ENCODE results near the gene B4GALT2. TPM values are rescaled to one million over a fixed set of nuclear protein-coding genes. Genes with fewer than 3 reads are reported as not detected.

Gene B4GALT2
- total and polyA plus RNA-seq, 7 experiments from 2014 or later: 0.49 to 16.9 (median 1.6) TPM; not detected in 2

DNA sequence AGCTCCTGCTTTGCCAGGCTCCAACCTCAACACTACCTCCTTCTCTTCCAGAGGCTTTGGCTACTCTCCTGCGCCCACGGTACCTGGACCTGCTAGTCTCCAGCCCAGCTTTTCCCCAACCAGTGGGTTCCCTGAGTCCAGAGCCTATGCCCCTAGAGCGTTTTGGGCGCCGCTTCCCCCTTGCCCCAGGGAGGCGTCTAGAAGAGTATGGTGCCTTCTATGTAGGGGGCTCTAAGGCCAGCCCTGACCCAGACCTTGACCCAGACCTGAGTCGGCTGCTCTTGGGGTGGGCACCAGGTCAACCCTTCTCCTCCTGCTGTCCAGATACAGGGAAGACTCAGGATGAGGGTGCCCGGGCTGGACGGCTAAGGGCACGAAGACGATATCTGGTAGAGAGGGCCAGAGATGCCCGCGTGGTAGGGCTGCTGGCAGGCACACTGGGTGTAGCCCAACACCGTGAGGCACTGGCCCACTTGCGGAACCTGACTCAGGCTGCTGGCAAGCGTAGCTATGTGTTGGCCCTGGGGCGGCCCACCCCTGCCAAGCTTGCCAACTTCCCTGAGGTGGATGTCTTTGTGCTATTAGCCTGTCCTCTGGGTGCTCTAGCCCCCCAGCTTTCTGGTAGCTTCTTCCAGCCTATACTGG, 7.6 kb upstream of the B4GALT2 start:
- intact Hi-C loops (cut with micrococcal nuclease): loop anchor here (5.0 to 10.0 kb wide), 5 partner anchors 267 to 1713 kb away; partner anchors contain the start of genes ELOVL1 (in 1 of the 2), GPBP1L1 (in 1 of the 2), NASP (in 1 of the 2) and ST3GAL3 (in 1 of the 2)
- ChIA-PET POLR2A (interaction anchor here (1.6 to 2.1 kb wide), 2 partner anchors 26 to 29 kb away, joined by 3 to 9 read pairs; no protein-coding TSS in a partner anchor), CTCF (interaction anchor here (0.6 kb wide), 1 partner anchor 815 kb away, joined by 3 read pairs; no protein-coding TSS in a partner anchor)
- ATAC-seq (no peak), DNase-seq (no peak)
- peaks cover 0 to 21% (median 0%) of the 10 kb centered on the region in 3 experiments for H3K36me3 ChIP-seq (ENCODE audit: control insufficient read depth in 2 of 3, insufficient read depth in 3 of 3, low read length in 3 of 3)
- no peaks in the 10 kb centered on the region for H3K27me3 ChIP-seq (ENCODE audit: control insufficient read depth in 2 of 2, insufficient read depth in 2 of 2, low read length in 2 of 2)
- H3K4me3 Mint-ChIP-seq: peak overlapping the region; percentile 93 to 97 (median 95)
- peaks cover 0 to 1% (median 0%) of the 10 kb centered on the region in 11 donors for H3K9me3 Mint-ChIP-seq
- H3K4me1 Mint-ChIP-seq: peaks cover 33 to 51% (median 42%) of the 10 kb centered on the region in 7 donors
- H3K4me1 ChIP-seq (ENCODE audit: control insufficient read depth in 2 of 2, insufficient read depth in 2 of 2, low read length in 2 of 2): peaks cover 22 to 28% of the 10 kb centered on the region in 2 donors
- no peaks in the 10 kb centered on the region for H3K9me3 ChIP-seq (ENCODE audit: control insufficient read depth in 2 of 3, low read length in 3 of 3)
- no peaks in the 10 kb centered on the region for H3K27me3 Mint-ChIP-seq
- H3K4me3 ChIP-seq (ENCODE audit: low read length): no peak overlapping the region
- peak overlapping the region in 2 of 9 donors; percentile 10 to 13 for H3K27ac Mint-ChIP-seq
- H3K36me3 Mint-ChIP-seq: peaks cover 0 to 6% (median 2%) of the 10 kb centered on the region in 5 donors
- no peak overlapping the region for H3K27ac ChIP-seq (ENCODE audit: low read depth, low read length)

DNA sequence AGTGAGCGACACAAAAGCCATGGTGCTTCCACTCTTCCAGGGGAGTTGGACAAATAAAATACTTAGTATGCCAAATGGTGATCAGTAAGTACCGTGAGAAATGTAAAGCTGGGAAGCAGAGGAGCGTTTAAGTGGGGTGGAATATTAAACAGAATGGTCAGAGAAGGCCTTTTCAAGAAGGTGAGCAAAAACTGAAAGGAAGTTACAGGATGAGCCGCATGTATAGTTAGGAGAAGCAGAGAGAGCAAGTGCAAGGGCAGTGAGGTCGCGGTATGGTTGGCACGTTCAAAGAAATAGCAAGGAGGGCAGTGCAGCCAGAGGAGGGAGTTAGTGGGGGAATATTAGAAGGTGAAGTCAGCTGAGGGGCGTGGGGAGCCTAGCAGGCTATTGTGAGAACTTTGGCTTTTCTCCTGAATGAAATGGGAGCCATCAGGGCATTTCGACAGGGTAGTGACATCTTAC, 5.0 kb upstream of the B4GALT2 start:
- peak overlapping the region; percentile 93 for H3K4me3 ChIP-seq (ENCODE audit: low read length)
- intact Hi-C loops (cut with micrococcal nuclease): loop anchor here (1.0 to 10.0 kb wide), 13 partner anchors 17 to 1711 kb away; partner anchors contain the start of genes CCDC24 (in 2 of the 2), IPO13 (in 2 of the 2), ST3GAL3 (in 2 of the 2) and C1orf50 (in 1 of the 2)
- POLR2A ChIA-PET: interaction anchor here (0.6 to 3.8 kb wide), 2 partner anchors 27 to 1580 kb away, joined by 3 to 23 read pairs; partner anchors contain the start of gene IPO13
- Mint-ChIP-seq H3K27me3 (peaks cover 0 to 5% (median 0%) of the 10 kb centered on the region in 5 donors), H3K27ac (peak overlapping the region; percentile 90 to 99 (median 94)), H3K4me1 (peaks cover 51 to 75% (median 64%) of the 10 kb centered on the region in 7 donors), H3K36me3 (peaks cover 12 to 24% (median 20%) of the 10 kb centered on the region in 5 donors), H3K9me3 (peaks cover 0 to 1% (median 0%) of the 10 kb centered on the region in 11 donors), H3K4me3 (peak overlapping the region; percentile 88 to 98 (median 94))
- CTCF ChIA-PET: interaction anchor here (0.6 kb wide), 1 partner anchor 66 kb away, joined by 4 read pairs; no protein-coding TSS in a partner anchor
- H3K27ac ChIP-seq (ENCODE audit: low read depth, low read length): peak overlapping the region; percentile 91
- no peak for ATAC-seq
- H3K9me3 ChIP-seq (ENCODE audit: control insufficient read depth in 2 of 3, low read length in 3 of 3): no peaks in the 10 kb centered on the region
- peaks cover 0 to 42% (median 11%) of the 10 kb centered on the region in 3 experiments for H3K36me3 ChIP-seq (ENCODE audit: control insufficient read depth in 2 of 3, insufficient read depth in 3 of 3, low read length in 3 of 3)
- no peak for DNase-seq
- peaks cover 28 to 32% of the 10 kb centered on the region in 2 donors for H3K4me1 ChIP-seq (ENCODE audit: control insufficient read depth in 2 of 2, insufficient read depth in 2 of 2, low read length in 2 of 2)
- H3K27me3 ChIP-seq (ENCODE audit: control insufficient read depth in 2 of 2, insufficient read depth in 2 of 2, low read length in 2 of 2): no peaks in the 10 kb centered on the region

DNA sequence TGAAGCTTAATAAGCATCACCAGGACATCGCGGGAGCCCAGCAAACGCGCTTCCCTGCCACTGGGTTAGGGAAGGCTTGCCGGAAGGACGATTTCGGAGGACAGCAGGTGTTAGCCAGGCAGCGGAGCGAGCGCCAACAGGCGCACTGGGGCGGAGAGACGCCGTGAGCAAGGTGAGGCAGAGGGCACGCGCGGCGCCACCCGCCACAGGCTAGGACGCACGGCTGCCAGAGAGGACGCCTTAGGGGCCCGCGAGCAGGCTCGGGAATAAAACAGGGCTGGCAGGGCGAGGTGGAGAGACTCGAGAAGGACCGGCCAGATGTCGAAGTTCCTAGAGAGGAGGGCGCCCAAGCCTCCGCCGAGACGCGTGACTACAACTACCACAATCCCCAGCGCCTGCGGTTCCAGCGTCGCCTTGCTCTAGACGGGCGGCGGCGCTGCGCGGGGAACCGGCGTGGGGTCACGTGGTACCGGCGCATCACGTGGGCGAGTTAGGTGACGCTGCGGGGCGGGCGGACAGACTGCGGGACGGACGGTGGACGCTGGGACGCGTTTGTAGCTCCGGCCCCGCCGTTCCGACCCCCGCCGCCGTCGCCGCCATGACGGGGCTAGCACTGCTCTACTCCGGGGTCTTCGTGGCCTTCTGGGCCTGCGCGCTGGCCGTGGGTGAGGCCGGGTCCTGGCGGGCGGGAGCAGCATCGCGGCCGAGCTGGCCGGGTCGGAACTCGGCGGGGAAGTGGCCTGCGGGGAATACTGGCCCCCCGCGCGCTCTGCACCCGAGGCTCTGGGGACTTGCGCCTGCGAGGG, 4.4 kb upstream of the B4GALT2 start, which contains the start of gene ATP6V0B:
ATP6V0B (plus strand) TSS at position 518 of the 806 bp plus-strand sequence; CDS start at position 599, 81 bp downstream.
- Mint-ChIP-seq H3K36me3 (peaks cover 12 to 24% (median 20%) of the 10 kb centered on the region in 5 donors), H3K4me3 (peak within 1 kb of the TSS; percentile 88 to 98 (median 94)), H3K27ac (peak within 1 kb of the TSS; percentile 90 to 99 (median 94)), H3K27me3 (peaks cover 0 to 5% (median 0%) of the 10 kb centered on the region in 5 donors), H3K9me3 (peaks cover 0 to 1% (median 0%) of the 10 kb centered on the region in 11 donors), H3K4me1 (peaks cover 51 to 69% (median 58%) of the 10 kb centered on the region in 7 donors)
- ChIA-PET CTCF (interaction anchor here (0.6 to 1.3 kb wide), 3 partner anchors 27 to 65 kb away, joined by 3 to 4 read pairs (median 4); no protein-coding TSS in a partner anchor), POLR2A (interaction anchor here (0.5 to 3.8 kb wide), 8 partner anchors 11 to 1580 kb away, joined by 3 to 23 read pairs (median 4); partner anchors contain the start of gene IPO13)
- ATAC-seq (peak; percentile 85), DNase-seq (peak; percentile 83 to 98 (median 90))
- Histone ChIP-seq H3K9me3 (ENCODE audit: control insufficient read depth in 2 of 3, low read length in 3 of 3) (no peaks in the 10 kb centered on the region), H3K4me1 (ENCODE audit: control insufficient read depth in 2 of 2, insufficient read depth in 2 of 2, low read length in 2 of 2) (peaks cover 27 to 29% of the 10 kb centered on the region in 2 donors), H3K27me3 (ENCODE audit: control insufficient read depth in 2 of 2, insufficient read depth in 2 of 2, low read length in 2 of 2) (no peaks in the 10 kb centered on the region), H3K36me3 (ENCODE audit: control insufficient read depth in 2 of 3, insufficient read depth in 3 of 3, low read length in 3 of 3) (peaks cover 0 to 42% (median 11%) of the 10 kb centered on the region in 3 experiments), H3K27ac (ENCODE audit: low read depth, low read length) (peak within 1 kb of the TSS; percentile 91), H3K4me3 (ENCODE audit: low read length) (peak within 1 kb of the TSS; percentile 93)
- intact Hi-C loops (cut with micrococcal nuclease): loop anchor here (1.0 to 10.0 kb wide), 14 partner anchors 16 to 1710 kb away; partner anchors contain the start of genes CCDC24 (in 2 of the 2), IPO13 (in 2 of the 2), ST3GAL3 (in 2 of the 2) and C1orf50 (in 1 of the 2)

DNA sequence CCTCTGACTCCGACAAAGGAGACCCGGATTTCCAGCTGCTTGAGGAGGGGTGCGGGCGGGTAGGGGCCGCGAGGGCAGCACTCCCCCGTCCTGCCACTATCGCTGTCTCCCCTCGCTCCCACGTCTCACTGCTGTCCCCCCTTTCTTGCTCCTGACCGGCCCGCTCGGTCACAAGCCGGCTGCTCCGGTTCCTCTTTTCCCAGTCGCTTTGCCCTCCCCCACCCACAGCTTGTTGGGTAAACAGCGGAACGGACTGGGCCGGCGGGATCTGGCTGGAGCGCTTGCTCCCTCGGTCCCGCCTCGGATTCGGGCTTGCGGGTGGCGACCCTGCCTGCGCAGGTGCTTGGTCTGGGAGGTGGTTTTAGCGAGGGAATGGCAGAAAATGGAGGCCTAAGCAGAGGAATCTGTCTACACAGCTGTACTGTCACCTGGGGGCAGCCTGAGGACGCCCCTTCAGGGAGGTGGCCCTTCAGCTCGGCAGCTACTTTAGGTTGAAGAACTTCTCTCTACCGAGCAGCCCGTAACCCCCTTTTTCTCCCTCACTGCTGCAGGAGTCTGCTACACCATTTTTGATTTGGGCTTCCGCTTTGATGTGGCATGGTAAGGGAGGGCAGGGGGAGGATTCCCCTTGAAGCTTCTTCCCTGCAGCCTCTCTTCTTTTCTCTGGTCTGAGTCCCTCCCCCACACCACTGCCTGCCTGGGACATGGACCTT, 3.6 kb upstream of the B4GALT2 start:
- H3K9me3 ChIP-seq (ENCODE audit: control insufficient read depth in 2 of 3, low read length in 3 of 3): no peaks in the 10 kb centered on the region
- H3K4me3 Mint-ChIP-seq: peak overlapping the region; percentile 88 to 98 (median 94)
- ChIA-PET POLR2A (interaction anchor here (0.5 to 3.8 kb wide), 8 partner anchors 11 to 71 kb away, joined by 3 to 23 read pairs (median 4); partner anchors contain the start of gene IPO13), CTCF (interaction anchor here (1.0 to 1.3 kb wide), 3 partner anchors 28 to 41 kb away, joined by 3 to 5 read pairs (median 4); no protein-coding TSS in a partner anchor)
- intact Hi-C loops (cut with micrococcal nuclease): loop anchor here (2.0 to 10.0 kb wide), 7 partner anchors 15 to 1709 kb away; partner anchors contain the start of genes ST3GAL3 (in 2 of the 2), CCDC163 (in 1 of the 2), CCDC24 (in 1 of the 2) and ELOVL1 (in 1 of the 2)
- peak; percentile 29 for ATAC-seq
- H3K27ac Mint-ChIP-seq: peak overlapping the region; percentile 42 to 95 (median 87)
- H3K4me3 ChIP-seq (ENCODE audit: low read length): peak overlapping the region; percentile 93
- peak overlapping the region; percentile 91 for H3K27ac ChIP-seq (ENCODE audit: low read depth, low read length)
- peaks cover 0 to 42% (median 11%) of the 10 kb centered on the region in 3 experiments for H3K36me3 ChIP-seq (ENCODE audit: control insufficient read depth in 2 of 3, insufficient read depth in 3 of 3, low read length in 3 of 3)
- peaks cover 0 to 1% (median 0%) of the 10 kb centered on the region in 11 donors for H3K9me3 Mint-ChIP-seq
- peaks cover 47 to 69% (median 57%) of the 10 kb centered on the region in 7 donors for H3K4me1 Mint-ChIP-seq
- H3K27me3 ChIP-seq (ENCODE audit: control insufficient read depth in 2 of 2, insufficient read depth in 2 of 2, low read length in 2 of 2): peaks cover 0 to 5% of the 10 kb centered on the region in 2 donors
- peaks cover 27 to 29% of the 10 kb centered on the region in 2 donors for H3K4me1 ChIP-seq (ENCODE audit: control insufficient read depth in 2 of 2, insufficient read depth in 2 of 2, low read length in 2 of 2)
- peaks cover 0 to 10% (median 2%) of the 10 kb centered on the region in 5 donors for H3K27me3 Mint-ChIP-seq
- DNase-seq: peak in 8 of 9 donors; percentile 38 to 67 (median 61)
- peaks cover 12 to 22% (median 20%) of the 10 kb centered on the region in 5 donors for H3K36me3 Mint-ChIP-seq

DNA sequence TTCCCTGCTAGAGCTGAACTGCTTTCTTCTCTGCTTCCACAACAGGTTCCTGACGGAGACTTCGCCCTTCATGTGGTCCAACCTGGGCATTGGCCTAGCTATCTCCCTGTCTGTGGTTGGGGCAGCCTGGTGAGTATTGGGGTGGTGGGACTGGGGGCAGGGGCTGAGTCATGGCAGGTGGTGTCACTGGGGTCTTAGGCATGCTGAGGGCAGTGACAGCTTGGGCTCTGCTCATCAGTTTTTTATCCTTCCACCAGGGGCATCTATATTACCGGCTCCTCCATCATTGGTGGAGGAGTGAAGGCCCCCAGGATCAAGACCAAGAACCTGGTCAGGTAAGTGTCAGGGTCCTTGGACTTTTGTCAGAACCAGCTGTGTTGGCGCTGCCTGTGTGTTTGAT, 3.0 kb upstream of the B4GALT2 start:
- Mint-ChIP-seq H3K4me1 (peaks cover 42 to 67% (median 53%) of the 10 kb centered on the region in 7 donors), H3K9me3 (peaks cover 0 to 1% (median 0%) of the 10 kb centered on the region in 11 donors), H3K27me3 (peaks cover 0 to 15% (median 6%) of the 10 kb centered on the region in 5 donors), H3K4me3 (peak overlapping the region; percentile 88 to 98 (median 94)), H3K36me3 (peaks cover 12 to 22% (median 20%) of the 10 kb centered on the region in 5 donors), H3K27ac (peak overlapping the region; percentile 42 to 95 (median 87))
- Histone ChIP-seq H3K4me1 (ENCODE audit: control insufficient read depth in 2 of 2, insufficient read depth in 2 of 2, low read length in 2 of 2) (peaks cover 21 to 23% of the 10 kb centered on the region in 2 donors), H3K27ac (ENCODE audit: low read depth, low read length) (peak overlapping the region; percentile 91), H3K36me3 (ENCODE audit: control insufficient read depth in 2 of 3, insufficient read depth in 3 of 3, low read length in 3 of 3) (peaks cover 0 to 42% (median 11%) of the 10 kb centered on the region in 3 experiments), H3K27me3 (ENCODE audit: control insufficient read depth in 2 of 2, insufficient read depth in 2 of 2, low read length in 2 of 2) (peaks cover 0 to 7% of the 10 kb centered on the region in 2 donors), H3K4me3 (ENCODE audit: low read length) (peak overlapping the region; percentile 93), H3K9me3 (ENCODE audit: control insufficient read depth in 2 of 3, low read length in 3 of 3) (no peaks in the 10 kb centered on the region)
- DNase-seq (no peak), ATAC-seq (no peak)
- intact Hi-C loops (cut with micrococcal nuclease): loop anchor here (5.0 to 10.0 kb wide), 5 partner anchors 271 to 1709 kb away; partner anchors contain the start of genes CCDC163 (in 1 of the 2), ELOVL1 (in 1 of the 2), GPBP1L1 (in 1 of the 2) and MMACHC (in 1 of the 2)
- POLR2A ChIA-PET: interaction anchor here (1.1 to 3.8 kb wide), 4 partner anchors 12 to 54 kb away, joined by 3 to 23 read pairs (median 4); partner anchors contain the start of gene IPO13
- CTCF ChIA-PET: interaction anchor here (1.3 kb wide), 2 partner anchors 28 to 41 kb away, joined by 3 to 5 read pairs; no protein-coding TSS in a partner anchor

Data from naive thymus-derived CD4-positive, alpha-beta T cell (primary cell).